Prostate gland (tissue), 2 donors: Measurements from ENCODE around the gene CAPZB. TPM values are rescaled to one million over a fixed set of nuclear protein-coding genes. Genes with fewer than 3 reads are reported as not detected.

Experiments used
- DNase-seq: peaks from one replicate; pipeline ENCODE4 v3.0.0-alpha.2; 2019; ENCODE audit warnings: low spot score
- H3K27ac ChIP-seq, 2 donors: fragments of 200-600 bp; sonication (generic); 2 replicates each; pipeline ENCODE4 v1.5.1; 2017 to 2019
- H3K27me3 ChIP-seq: fragments of 200-600 bp; sonication (generic); replicated peaks from 2 replicates; pipeline ENCODE4 v1.5.1; 2019; ENCODE audit not compliant: insufficient read depth
- H3K36me3 ChIP-seq, 2 donors: fragments of 200-600 bp; sonication (generic); 1 replicate in 1 of 2; 2 replicates in 1 of 2; pipeline versions ENCODE4 v1.5.1 to v1.8.1; 2017 to 2019
- H3K4me1 ChIP-seq: fragments of 200-600 bp; sonication (generic); replicated peaks from 2 replicates; pipeline ENCODE4 v1.5.1; 2019
- H3K4me3 ChIP-seq, 2 donors: fragments of 200-600 bp; sonication (generic); 2 replicates each; pipeline ENCODE4 v1.5.1; 2017 to 2019
- H3K9me3 ChIP-seq: fragments of 200-600 bp; sonication (generic); 2 replicates; pipeline ENCODE4 v1.5.1; 2017
- CTCF ChIP-seq, 4 experiments: fragments of 200-600 bp in 2 of 4; fragments of 450-650 bp in 2 of 4; sonication (generic) in 2 of 4; IDR thresholded peaks; 1 replicate in 3 of 4; 2 replicates in 1 of 4; pipeline ENCODE4 v1.5.1; 2016 to 2019; ENCODE audit warnings: antibody characterized with exemption in 4 of 4, mild to moderate bottlenecking in 2 of 4, moderate library complexity in 2 of 4
- POLR2A ChIP-seq: fragments of 450-650 bp; IDR thresholded peaks from one replicate; pipeline ENCODE4 v1.6.1; 2016; ENCODE audit warnings: antibody characterized with exemption, mild to moderate bottlenecking
- POLR2AphosphoS5 ChIP-seq: sonication (generic); formaldehyde crosslinking; IDR thresholded peaks from one replicate; pipeline ENCODE4 v1.6.1; 2017; ENCODE audit warnings: antibody characterized with exemption
- WGBS: methylation state at CpG from one replicate; pipeline ENCODE4 v1.1.5; 2018; 5-methylcytosine and 5-hydroxymethylcytosine counted together
- intact Hi-C: fragments of 100-400 bp; cut with DNase I; formaldehyde crosslinking; loops from one replicate; pipeline ENCODE4 v1.14.2; 2022
- total RNA-seq, 2 donors: library from RNA; depleted of rRNA; stranded (reverse); fragments of >200 nt; gene quantifications; one replicate each; pipeline ENCODE4 v1.1.0, GENCODE V29; 2016

CAPZB gene
- total RNA-seq, 2 donors from 2014 or later, result 139 to 150 TPM

GRCh38 chr1:19466112-19466561, 19.2 kb downstream of the CAPZB start:
- H3K27me3 ChIP-seq, result no peaks in the 10 kb centered on the region
- no peak overlapping the region for H3K4me3 ChIP-seq
- DNase-seq, result no peak
- 60% methylated on average over 9 of the region's 9 CpGs for WGBS
- H3K4me1 ChIP-seq, result peaks cover 33% of the 10 kb centered on the region
- no peaks in the 10 kb centered on the region for H3K9me3 ChIP-seq
- peak overlapping the region; percentile 73 to 74 for H3K27ac ChIP-seq
- intact Hi-C loops, result no loop called here
- no peaks in the 10 kb centered on the region for H3K36me3 ChIP-seq
- TF ChIP-seq POLR2AphosphoS5 (peak; percentile 66), CTCF (IDR thresholded peaks at IDR 0.05) (no peak), POLR2A (no peak)

DNA sequence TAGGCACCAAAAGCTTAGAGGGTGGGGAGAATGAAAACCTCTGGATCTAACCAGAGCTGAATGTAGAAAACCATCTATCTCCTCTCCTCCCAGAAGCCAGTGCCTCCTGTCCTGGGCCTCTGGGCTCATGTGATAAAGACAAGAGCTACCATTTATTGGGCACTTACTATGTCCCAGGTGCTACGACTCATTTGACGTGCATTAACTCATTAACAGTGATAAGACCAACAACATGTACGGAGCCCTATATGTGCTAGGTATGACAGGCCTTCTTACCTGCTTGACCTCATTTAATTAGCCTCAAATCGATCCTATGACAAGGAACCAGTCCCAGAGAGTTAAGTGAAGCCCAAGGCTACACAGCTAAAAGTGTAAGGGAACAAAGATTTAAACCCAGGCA, 19.7 kb downstream of the CAPZB start:
- TF ChIP-seq POLR2AphosphoS5 (no peak), POLR2A (no peak), CTCF (IDR thresholded peaks at IDR 0.05) (no peak)

DNA sequence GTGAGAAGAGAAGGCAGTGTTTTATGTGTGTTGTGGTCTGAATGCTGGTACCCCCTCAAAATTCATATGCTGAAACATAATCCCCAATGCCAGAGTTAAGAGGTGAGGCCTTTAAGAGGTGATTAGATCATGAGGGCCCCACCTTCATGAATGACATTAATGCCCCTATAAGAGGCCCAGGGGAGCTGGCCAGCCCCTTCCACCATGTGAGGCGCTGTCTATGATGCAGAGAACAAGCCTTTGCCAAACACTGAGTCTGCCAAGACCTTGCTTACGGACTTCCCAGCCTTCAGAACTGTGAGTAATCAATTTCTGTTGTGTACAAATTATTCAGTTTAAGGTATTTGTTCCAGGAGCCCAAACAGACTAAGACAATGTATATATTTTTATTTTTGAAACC, 20.2 kb downstream of the CAPZB start:
- TF ChIP-seq CTCF (IDR thresholded peaks at IDR 0.05) (no peak), POLR2A (no peak), POLR2AphosphoS5 (no peak)
- 46% methylated on average over 2 of the region's 2 CpGs for WGBS
- no peaks in the 10 kb centered on the region for H3K36me3 ChIP-seq
- peak overlapping the region; percentile 73 to 74 for H3K27ac ChIP-seq
- H3K9me3 ChIP-seq, result no peaks in the 10 kb centered on the region
- peaks cover 33% of the 10 kb centered on the region for H3K4me1 ChIP-seq
- H3K4me3 ChIP-seq, result no peak overlapping the region
- no peaks in the 10 kb centered on the region for H3K27me3 ChIP-seq
- DNase-seq, result no peak
- intact Hi-C loops, result no loop called here

More for the DNA sequence above, 19.7 kb downstream of the CAPZB start:
- DNase-seq, result no peak
- Histone ChIP-seq H3K36me3 (no peaks in the 10 kb centered on the region), H3K27me3 (no peaks in the 10 kb centered on the region), H3K27ac (peak overlapping the region; percentile 73 to 74), H3K4me3 (no peak overlapping the region), H3K4me1 (peaks cover 33% of the 10 kb centered on the region), H3K9me3 (no peaks in the 10 kb centered on the region)
- intact Hi-C loops, result no loop called here
- WGBS, result 82% methylated on average over 4 of the region's 4 CpGs

- H3K36me3 ChIP-seq, result no peaks in the 10 kb centered on the region
- H3K4me1 ChIP-seq, result peaks cover 33% of the 10 kb centered on the region
- no peaks in the 10 kb centered on the region for H3K27me3 ChIP-seq
- TF ChIP-seq POLR2AphosphoS5, result no peak
- TF ChIP-seq POLR2A, result no peak
- TF ChIP-seq CTCF (IDR thresholded peaks at IDR 0.05), result no peak
- no peak for DNase-seq
- intact Hi-C loops, result no loop called here
- 94% methylated on average over 4 of the region's 4 CpGs for WGBS
- H3K27ac ChIP-seq, result peak overlapping the region; percentile 73 to 74
- no peaks in the 10 kb centered on the region for H3K9me3 ChIP-seq
- H3K4me3 ChIP-seq, result no peak overlapping the region
These were observed 20.6 kb downstream of the CAPZB start for GRCh38 chr1:19464696-19465095.

GRCh38 chr1:19463504-19463803, 21.9 kb downstream of the CAPZB start:
- DNase-seq, result no peak
- no peaks in the 10 kb centered on the region for H3K27me3 ChIP-seq
- H3K4me1 ChIP-seq, result peaks cover 28% of the 10 kb centered on the region
- H3K4me3 ChIP-seq, result no peak overlapping the region
- H3K27ac ChIP-seq, result peak overlapping the region; percentile 58 to 60
- H3K9me3 ChIP-seq, result no peaks in the 10 kb centered on the region
- intact Hi-C loops, result no loop called here
- no peaks in the 10 kb centered on the region for H3K36me3 ChIP-seq
- TF ChIP-seq POLR2A (no peak), CTCF (IDR thresholded peaks at IDR 0.05) (no peak), POLR2AphosphoS5 (no peak)
